Measurements from ENCODE around the gene TFEB.

Gene TFEB

GRCh38 chr6:41672816-41673703 is 62.3 kb downstream of the TFEB start:
- Histone ChIP-seq H3K4me1 (peaks cover 58% of the 10 kb centered on the region), H3K9me3 (0 out of 2 replicates have a peak, but pooled peaks cover 4% of the 10 kb centered on the region), H3K9ac (no peak overlapping the region), H3K27ac (no peak overlapping the region), H3K27me3 (no peaks in the 10 kb centered on the region), H4K20me1 (no peaks in the 10 kb centered on the region), H3K36me3 (no peaks in the 10 kb centered on the region), H3K4me3 (no peak overlapping the region), H3K4me2 (peak overlapping the region; percentile 79)
- no peak for TF ChIP-seq Cebpa-rat (IDR thresholded peaks at IDR 0.05)

- TF ChIP-seq Cebpa-rat (IDR thresholded peaks at IDR 0.05): no peak
- Histone ChIP-seq H3K9ac (no peak overlapping the region), H3K4me3 (no peak overlapping the region), H3K27me3 (no peaks in the 10 kb centered on the region), H3K27ac (no peak overlapping the region), H3K36me3 (no peaks in the 10 kb centered on the region), H3K4me2 (peak overlapping the region; percentile 79), H4K20me1 (no peaks in the 10 kb centered on the region), H3K4me1 (peaks cover 68% of the 10 kb centered on the region), H3K9me3 (0 out of 2 replicates have a peak, but pooled peaks cover 4% of the 10 kb centered on the region)
These were observed 63.4 kb downstream of the TFEB start for GRCh38 chr6:41672016-41672415.

GRCh38 chr6:41671376-41671775 is 64.0 kb downstream of the TFEB start:
- H3K4me1 ChIP-seq: peaks cover 73% of the 10 kb centered on the region
- no peak overlapping the region for H3K4me3 ChIP-seq
- no peaks in the 10 kb centered on the region for H4K20me1 ChIP-seq
- peak overlapping the region; percentile 79 for H3K4me2 ChIP-seq
- H3K27me3 ChIP-seq: no peaks in the 10 kb centered on the region
- TF ChIP-seq Cebpa-rat (IDR thresholded peaks at IDR 0.05): no peak
- peak overlapping the region; percentile 36; the same call in 1 of the 2 replicates for H3K27ac ChIP-seq
- 0 out of 2 replicates have a peak, but pooled peaks cover 4% of the 10 kb centered on the region for H3K9me3 ChIP-seq
- H3K9ac ChIP-seq: no peak overlapping the region
- H3K36me3 ChIP-seq: no peaks in the 10 kb centered on the region

GRCh38 chr6:41670703-41671360 is 64.6 kb downstream of the TFEB start:
- no peak for TF ChIP-seq Cebpa-rat (IDR thresholded peaks at IDR 0.05)
- Histone ChIP-seq H3K36me3 (no peaks in the 10 kb centered on the region), H3K9me3 (0 out of 2 replicates have a peak, but pooled peaks cover 4% of the 10 kb centered on the region), H3K9ac (no peak overlapping the region), H3K27me3 (no peaks in the 10 kb centered on the region), H3K4me1 (peaks cover 72% of the 10 kb centered on the region), H3K27ac (peak overlapping the region; percentile 36; the same call in 1 of the 2 replicates), H3K4me2 (peak overlapping the region; percentile 79; the same call in 1 of the 2 replicates), H4K20me1 (no peaks in the 10 kb centered on the region), H3K4me3 (no peak overlapping the region)

GRCh38 chr6:41668968-41669367 is 66.4 kb downstream of the TFEB start:
- TF ChIP-seq Cebpa-rat (IDR thresholded peaks at IDR 0.05): no peak

GRCh38 chr6:41667195-41667594 is 68.2 kb downstream of the TFEB start:
- Histone ChIP-seq H4K20me1 (no peaks in the 10 kb centered on the region), H3K9ac (no peak overlapping the region), H3K4me1 (peaks cover 35% of the 10 kb centered on the region), H3K4me2 (peak overlapping the region; percentile 67), H3K27ac (no peak overlapping the region), H3K4me3 (no peak overlapping the region), H3K9me3 (0 out of 2 replicates have a peak, but pooled peaks cover 4% of the 10 kb centered on the region), H3K27me3 (no peaks in the 10 kb centered on the region), H3K36me3 (no peaks in the 10 kb centered on the region)
- TF ChIP-seq Cebpa-rat (IDR thresholded peaks at IDR 0.05): no peak

More at GRCh38 chr6:41668968-41669367, 66.4 kb downstream of the TFEB start:
- H4K20me1 ChIP-seq: no peaks in the 10 kb centered on the region
- H3K36me3 ChIP-seq: no peaks in the 10 kb centered on the region
- no peaks in the 10 kb centered on the region for H3K27me3 ChIP-seq
- H3K4me1 ChIP-seq: peaks cover 53% of the 10 kb centered on the region
- no peak overlapping the region for H3K9ac ChIP-seq
- no peak overlapping the region for H3K4me3 ChIP-seq
- H3K27ac ChIP-seq: no peak overlapping the region
- H3K4me2 ChIP-seq: no peak overlapping the region
- H3K9me3 ChIP-seq: 0 out of 2 replicates have a peak, but pooled peaks cover 4% of the 10 kb centered on the region

GRCh38 chr6:41664271-41664670 is 71.1 kb downstream of the TFEB start:
- Histone ChIP-seq H3K4me2 (no peak overlapping the region), H3K27me3 (no peaks in the 10 kb centered on the region)
- no peak for TF ChIP-seq Cebpa-rat (IDR thresholded peaks at IDR 0.05)

GRCh38 chr6:41663568-41663967 is 71.8 kb downstream of the TFEB start:
- no peak overlapping the region for H3K4me2 ChIP-seq
- H3K4me1 ChIP-seq: peaks cover 21% of the 10 kb centered on the region
- no peaks in the 10 kb centered on the region for H3K9me3 ChIP-seq
- no peaks in the 10 kb centered on the region for H3K36me3 ChIP-seq
- H4K20me1 ChIP-seq: no peaks in the 10 kb centered on the region
- no peak for TF ChIP-seq Cebpa-rat (IDR thresholded peaks at IDR 0.05)
- no peak overlapping the region for H3K4me3 ChIP-seq
- H3K27ac ChIP-seq: no peak overlapping the region
- no peaks in the 10 kb centered on the region for H3K27me3 ChIP-seq
- H3K9ac ChIP-seq: no peak overlapping the region

More at GRCh38 chr6:41664271-41664670, 71.1 kb downstream of the TFEB start:
- no peak overlapping the region for H3K4me3 ChIP-seq
- H3K27ac ChIP-seq: no peak overlapping the region
- H3K4me1 ChIP-seq: peaks cover 23% of the 10 kb centered on the region
- no peak overlapping the region for H3K9ac ChIP-seq
- no peaks in the 10 kb centered on the region for H4K20me1 ChIP-seq
- no peaks in the 10 kb centered on the region for H3K36me3 ChIP-seq
- 0 out of 2 replicates have a peak, but pooled peaks cover 4% of the 10 kb centered on the region for H3K9me3 ChIP-seq

- Histone ChIP-seq H3K4me3 (no peak overlapping the region), H3K27me3 (no peaks in the 10 kb centered on the region), H3K4me2 (no peak overlapping the region), H3K9me3 (no peaks in the 10 kb centered on the region), H3K4me1 (peaks cover 26% of the 10 kb centered on the region), H3K36me3 (peaks cover 8% of the 10 kb centered on the region; the same call in 1 of the 2 replicates), H3K9ac (no peak overlapping the region), H3K27ac (no peak overlapping the region), H4K20me1 (peaks cover 3% of the 10 kb centered on the region; the same call in 1 of the 2 replicates)
- TF ChIP-seq Cebpa-rat (IDR thresholded peaks at IDR 0.05): no peak
These were observed 75.5 kb downstream of the TFEB start for GRCh38 chr6:41659935-41660334.
